Stomach (tissue), 4 donors: ENCODE data around the gene TP53RK.

Source experiments
- CTCF ChIP-seq, 7 experiments: fragments of 450-650 bp in 4 of 7; fragments of 200-600 bp in 3 of 7; sonication (generic) in 3 of 7; IDR thresholded peaks; one replicate each; pipeline ENCODE4 v1.5.1; 2016 to 2019; ENCODE audit warnings: antibody characterized with exemption in 7 of 7, control low read depth in 2 of 7, mild to moderate bottlenecking in 1 of 7
- EP300 ChIP-seq: sonication (generic); formaldehyde crosslinking; IDR thresholded peaks from one replicate; pipeline ENCODE4 v1.6.1; 2017; ENCODE audit warnings: antibody characterized with exemption

DNA sequence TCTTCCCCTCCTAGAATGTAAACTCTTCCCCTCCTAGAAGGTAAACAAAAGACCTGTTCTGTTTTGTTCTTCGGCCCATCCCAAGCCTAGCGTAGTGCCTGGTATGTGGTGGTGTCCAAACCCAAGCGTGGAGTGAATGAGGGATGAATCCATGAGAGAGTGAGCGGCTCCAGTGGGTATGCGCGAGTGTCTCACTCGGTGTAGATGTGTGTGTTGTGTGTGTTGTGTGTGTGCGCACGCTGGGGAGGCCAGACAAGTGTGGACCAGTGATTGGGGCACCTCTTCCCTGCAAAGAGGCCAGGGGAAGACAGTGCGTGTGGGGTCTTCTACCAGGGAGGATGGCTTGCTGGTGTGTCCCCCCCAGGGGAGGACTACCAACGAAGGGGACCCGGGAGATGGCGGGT is 19.8 kb upstream of the TP53RK start:
- TF ChIP-seq CTCF (IDR thresholded peaks at IDR 0.05) (no peak), EP300 (no peak)
